Measurements from ENCODE around the gene HNRNPDL. TPM values are rescaled to one million over a fixed set of nuclear protein-coding genes. Genes with fewer than 3 reads are reported as not detected.

Gene HNRNPDL
- total RNA-seq, 3 donors from 2014 or later (not counting 1 experiment from before 2014, with no cell fraction given): 328 to 423 (median 371) TPM

- H3K36me3 ChIP-seq (ENCODE audit: control insufficient read depth, insufficient read depth, low read length): peaks cover 50% of the 10 kb centered on the region
- peak overlapping the region; percentile 44 to 96 for H3K27ac Mint-ChIP-seq
- H3K4me3 Mint-ChIP-seq: no peak overlapping the region
- peaks cover 4% of the 10 kb centered on the region for H3K4me1 ChIP-seq (ENCODE audit: control insufficient read depth, insufficient read depth, low read length)
- H3K4me1 Mint-ChIP-seq: peaks cover 46 to 47% of the 10 kb centered on the region in 2 donors
- no peaks in the 10 kb centered on the region for H3K9me3 ChIP-seq (ENCODE audit: control insufficient read depth, insufficient read depth, low read length)
- ATAC-seq: no peak
- H3K27me3 ChIP-seq (ENCODE audit: control insufficient read depth, insufficient read depth, low read length): no peaks in the 10 kb centered on the region
- no peak for TF ChIP-seq CTCF (IDR thresholded peaks at IDR 0.05)
- WGBS (ENCODE audit: insufficient coverage): 92% methylated on average over 7 of the region's 7 CpGs
- no peak overlapping the region for H3K27ac ChIP-seq (ENCODE audit: low read length)
- no peak overlapping the region for H3K4me3 ChIP-seq (ENCODE audit: low read length)
- peaks cover 39% of the 10 kb centered on the region for H3K36me3 Mint-ChIP-seq
- no peaks in the 10 kb centered on the region for H3K27me3 Mint-ChIP-seq (ENCODE audit: low read depth in 2 of 2)
- H3K9me3 Mint-ChIP-seq: no peaks in the 10 kb centered on the region
- no peak for DNase-seq
- intact Hi-C loops (cut with micrococcal nuclease): loop anchor here (10.0 kb wide), 2 partner anchors 929 to 1031 kb away; partner anchors contain the start of genes HELQ and MRPS18C
Measured at GRCh38 chr4:82423245-82424054, 6.8 kb downstream of the HNRNPDL start.

DNA sequence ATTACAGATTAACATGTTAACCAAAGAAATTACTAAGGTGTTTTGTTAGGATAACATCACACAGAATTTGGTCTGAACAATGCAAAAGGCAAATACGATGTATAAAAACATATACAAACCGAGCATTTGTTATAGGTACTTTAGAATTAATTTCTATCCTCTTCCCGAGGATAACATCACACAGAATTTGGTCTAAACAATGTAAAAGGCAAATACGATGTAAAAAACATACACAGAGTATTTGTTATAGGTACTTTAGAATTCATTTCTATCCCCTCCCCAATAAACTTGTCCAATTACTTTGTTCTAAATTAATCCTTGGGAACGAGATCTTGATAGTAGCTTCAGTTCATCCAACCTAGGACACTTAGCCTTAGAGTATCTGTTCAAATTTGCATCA, 7.6 kb downstream of the HNRNPDL start:
- H3K27me3 ChIP-seq (ENCODE audit: control insufficient read depth, insufficient read depth, low read length): no peaks in the 10 kb centered on the region
- Mint-ChIP-seq H3K9me3 (no peaks in the 10 kb centered on the region), H3K4me3 (no peak overlapping the region), H3K27ac (peak overlapping the region; percentile 44 to 96), H3K4me1 (peaks cover 38% of the 10 kb centered on the region in 2 donors), H3K27me3 (ENCODE audit: low read depth in 2 of 2) (peaks cover 0 to 5% of the 10 kb centered on the region in 2 donors), H3K36me3 (peaks cover 38% of the 10 kb centered on the region)
- no peak for ATAC-seq
- intact Hi-C loops (cut with micrococcal nuclease): loop anchor here (10.0 kb wide), 2 partner anchors 928 to 1032 kb away; partner anchors contain the start of genes HELQ and MRPS18C
- no peak overlapping the region for H3K27ac ChIP-seq (ENCODE audit: low read length)
- 100% methylated on average over 1 of the region's 5 CpGs for WGBS (ENCODE audit: insufficient coverage)
- no peak for TF ChIP-seq CTCF (IDR thresholded peaks at IDR 0.05)
- no peaks in the 10 kb centered on the region for H3K9me3 ChIP-seq (ENCODE audit: control insufficient read depth, insufficient read depth, low read length)
- no peak overlapping the region for H3K4me3 ChIP-seq (ENCODE audit: low read length)
- no peak for DNase-seq
- H3K36me3 ChIP-seq (ENCODE audit: control insufficient read depth, insufficient read depth, low read length): peaks cover 50% of the 10 kb centered on the region
- H3K4me1 ChIP-seq (ENCODE audit: control insufficient read depth, insufficient read depth, low read length): peaks cover 4% of the 10 kb centered on the region

GRCh38 chr4:82421796-82422560, 8.3 kb downstream of the HNRNPDL start:
- WGBS (ENCODE audit: insufficient coverage): 95% methylated on average over 11 of the region's 13 CpGs
- TF ChIP-seq CTCF (IDR thresholded peaks at IDR 0.05): no peak
- ATAC-seq (no peak), DNase-seq (no peak)
- peaks cover 0 to 5% of the 10 kb centered on the region in 2 donors for H3K27me3 Mint-ChIP-seq (ENCODE audit: low read depth in 2 of 2)
- Histone ChIP-seq H3K27me3 (ENCODE audit: control insufficient read depth, insufficient read depth, low read length) (no peaks in the 10 kb centered on the region), H3K4me3 (ENCODE audit: low read length) (no peak overlapping the region), H3K9me3 (ENCODE audit: control insufficient read depth, insufficient read depth, low read length) (no peaks in the 10 kb centered on the region), H3K27ac (ENCODE audit: low read length) (no peak overlapping the region), H3K36me3 (ENCODE audit: control insufficient read depth, insufficient read depth, low read length) (peaks cover 49% of the 10 kb centered on the region), H3K4me1 (ENCODE audit: control insufficient read depth, insufficient read depth, low read length) (peaks cover 3% of the 10 kb centered on the region)
- intact Hi-C loops (cut with micrococcal nuclease): loop anchor here (10.0 kb wide), 2 partner anchors 927 to 1033 kb away; partner anchors contain the start of genes HELQ and MRPS18C
- H3K27ac Mint-ChIP-seq: peak overlapping the region in 1 of 2 donors; percentile 96
- peaks cover 32% of the 10 kb centered on the region in 2 donors for H3K4me1 Mint-ChIP-seq
- no peaks in the 10 kb centered on the region for H3K9me3 Mint-ChIP-seq
- H3K36me3 Mint-ChIP-seq: peaks cover 31% of the 10 kb centered on the region
- H3K4me3 Mint-ChIP-seq: no peak overlapping the region
